GM19468 (cell line): ENCODE results near the gene SKAP1.

Source experiments
- ATAC-seq: cut with Tn5 transposase; IDR thresholded peaks from one replicate; pipeline ENCODE4 v1.9.1; 2021; ENCODE audit warnings: mild to moderate bottlenecking, moderate library complexity, moderate number of reproducible peaks; ENCODE audit not compliant: unreplicated experiment; ENCODE audit errors: extremely low read depth

SKAP1 gene

DNA sequence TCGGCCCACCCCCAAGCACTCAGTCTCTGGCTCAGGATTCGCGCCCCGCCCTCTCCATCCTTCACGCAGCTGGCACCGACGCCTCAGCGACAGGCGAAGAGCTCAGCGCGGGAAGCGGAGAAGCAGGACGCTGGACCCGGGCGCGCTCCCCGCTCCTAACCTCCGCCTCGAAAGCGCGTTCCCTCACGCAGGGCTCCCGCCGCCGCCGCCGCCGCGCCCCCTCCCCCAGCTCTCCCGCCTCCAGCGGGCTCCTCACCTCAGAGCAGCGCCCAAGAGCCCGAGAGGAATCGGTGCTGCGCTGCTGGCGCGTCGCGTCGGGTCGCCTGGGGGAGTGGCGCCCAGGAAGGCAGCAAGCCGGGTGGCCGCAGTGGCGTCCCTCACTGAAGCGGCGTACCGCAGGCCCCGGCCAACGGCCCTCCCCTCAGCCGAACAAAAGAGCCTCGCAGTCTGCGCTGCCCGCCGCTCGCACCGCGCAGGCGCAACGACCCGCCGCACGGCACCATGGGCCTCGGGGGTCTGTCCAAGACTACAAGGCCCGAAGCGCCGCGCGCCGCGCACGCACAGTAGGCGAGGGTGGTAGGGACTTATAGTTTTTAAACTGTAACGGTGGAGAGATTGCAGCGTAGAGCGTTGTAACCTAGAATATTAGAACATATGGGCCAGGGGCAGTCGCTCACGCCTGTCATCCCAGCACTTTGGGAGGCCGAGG is 328.8 kb downstream of the SKAP1 start, which contains the start of gene CBX1:
CBX1 (minus strand) TSS at position 467 of the 709 bp plus-strand sequence. CDS start 24,474 bp downstream, outside the sequence.
- peak; percentile 91 for ATAC-seq

DNA sequence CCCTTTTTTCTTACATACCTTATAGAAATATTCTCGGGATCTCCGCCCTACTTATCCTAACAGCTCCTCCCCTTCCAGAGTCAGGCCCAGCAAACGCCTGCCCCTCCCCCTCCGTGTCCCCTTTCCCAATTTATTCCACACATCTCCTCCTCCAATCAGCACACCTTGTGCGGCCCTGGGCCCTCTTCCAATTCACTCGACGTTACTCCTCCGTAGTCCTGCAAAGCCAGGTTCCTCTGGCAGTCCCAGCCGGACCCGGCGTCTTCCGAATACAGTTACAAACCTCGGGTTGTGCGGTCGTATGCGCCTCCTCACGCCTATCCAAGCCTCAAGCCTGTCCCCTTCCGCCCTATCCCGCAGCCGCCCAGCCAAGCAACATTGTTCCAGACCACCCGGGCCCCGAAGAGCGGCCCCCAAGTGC is 329.4 kb downstream of the SKAP1 start:
- ATAC-seq = no peak

DNA sequence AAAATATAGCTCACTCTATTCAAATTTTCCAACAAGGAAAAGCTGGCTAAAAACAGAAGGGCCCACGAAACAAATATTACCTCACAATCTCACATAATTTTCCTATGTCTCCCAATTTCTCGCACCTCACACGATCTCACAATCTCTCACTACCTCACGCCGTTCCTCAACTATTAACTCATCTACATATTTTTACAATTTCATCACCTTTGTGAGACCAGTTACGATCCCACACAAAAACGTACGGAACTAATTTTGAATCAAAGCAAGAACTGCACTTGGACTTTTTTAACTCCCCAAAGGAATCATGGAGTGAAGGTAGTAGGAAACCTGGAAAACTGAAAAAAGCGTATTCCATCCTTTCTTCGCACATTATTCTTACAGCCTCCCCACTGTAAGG is 329.9 kb downstream of the SKAP1 start:
- ATAC-seq = no peak

DNA sequence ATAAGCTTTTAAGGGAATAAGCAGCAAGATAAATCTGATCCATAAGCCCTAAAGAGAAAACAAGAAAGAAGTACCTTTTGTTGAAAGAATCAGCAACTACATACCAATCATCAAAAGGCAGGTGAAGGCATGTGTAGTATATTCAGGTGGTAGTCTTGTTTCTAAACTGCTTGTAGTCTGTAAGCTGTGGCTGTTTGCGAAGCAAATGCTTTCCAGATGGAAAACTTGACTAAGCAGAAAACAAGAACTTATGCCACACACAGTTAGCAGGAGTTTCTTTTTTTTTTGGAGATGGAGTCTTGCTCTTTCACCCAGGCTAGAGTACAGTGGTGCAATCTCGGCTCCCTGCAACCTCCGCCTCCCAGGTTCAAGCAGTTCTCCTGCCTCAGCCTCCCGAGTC is 334.4 kb downstream of the SKAP1 start:
- no peak for ATAC-seq

DNA sequence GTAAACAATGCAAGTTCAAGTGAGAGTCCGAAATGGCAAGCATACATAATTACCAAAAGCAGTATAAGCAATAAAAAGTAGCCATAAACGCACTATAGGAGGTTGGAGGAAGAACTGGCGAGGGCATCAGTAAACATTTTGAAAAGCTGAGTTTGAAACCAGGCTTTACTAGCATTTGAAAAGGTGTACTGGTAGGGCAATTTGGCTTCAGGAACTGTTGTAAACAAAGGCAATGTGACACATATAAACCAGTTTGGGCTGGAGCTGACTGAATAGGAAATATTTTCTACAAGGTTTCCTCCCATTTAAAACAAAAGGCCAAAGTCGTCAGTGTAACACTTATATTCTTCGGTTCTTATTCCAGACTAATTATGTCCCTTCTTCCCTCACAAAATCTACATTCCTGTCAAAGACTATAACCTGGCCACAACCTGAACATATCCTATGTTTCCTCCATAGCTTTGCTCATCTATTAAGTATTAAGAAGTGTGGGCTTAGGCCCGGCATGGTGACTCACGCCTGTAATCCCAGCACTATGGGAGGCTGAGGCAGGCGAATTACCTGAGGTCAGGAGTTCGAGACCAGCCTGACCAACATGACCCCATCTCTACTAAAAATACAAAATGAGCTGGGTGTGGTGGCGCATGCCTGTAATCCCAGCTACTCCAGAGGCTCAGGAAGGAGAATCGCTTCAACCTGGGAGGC is 336.5 kb downstream of the SKAP1 start:
- no peak for ATAC-seq

DNA sequence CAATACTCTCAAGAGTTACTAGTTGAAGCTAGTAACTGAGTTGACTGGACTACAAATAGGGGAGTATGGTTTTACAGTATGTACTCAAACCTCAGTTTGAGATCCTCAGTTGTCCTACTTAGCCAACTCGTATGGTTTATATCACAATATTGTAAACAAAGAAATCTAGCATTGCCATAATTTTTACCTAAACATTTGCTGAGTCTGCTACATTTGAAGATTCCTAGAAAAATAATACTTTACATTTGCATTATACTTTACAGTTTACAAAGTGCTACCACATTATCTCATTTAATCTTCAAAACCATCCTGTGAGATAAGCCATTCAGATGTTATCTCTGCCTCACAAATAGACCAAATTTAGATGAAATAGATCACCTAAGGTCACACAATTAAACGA is 345.1 kb downstream of the SKAP1 start:
- ATAC-seq = no peak
